Skeletal muscle cell (primary cell): Measurements from ENCODE around the gene PRB3.

Experiments
- DNase-seq: peaks from one replicate; pipeline ENCODE4 v3.0.0-alpha.2; 2010; ENCODE audit warnings: low read depth
- H3K4me3 ChIP-seq: 2 replicates; pipeline ENCODE4 v1.5.1; 2011; ENCODE audit warnings: low read depth, mild to moderate bottlenecking, control low read depth, low read length, moderate library complexity

Gene PRB3

DNA sequence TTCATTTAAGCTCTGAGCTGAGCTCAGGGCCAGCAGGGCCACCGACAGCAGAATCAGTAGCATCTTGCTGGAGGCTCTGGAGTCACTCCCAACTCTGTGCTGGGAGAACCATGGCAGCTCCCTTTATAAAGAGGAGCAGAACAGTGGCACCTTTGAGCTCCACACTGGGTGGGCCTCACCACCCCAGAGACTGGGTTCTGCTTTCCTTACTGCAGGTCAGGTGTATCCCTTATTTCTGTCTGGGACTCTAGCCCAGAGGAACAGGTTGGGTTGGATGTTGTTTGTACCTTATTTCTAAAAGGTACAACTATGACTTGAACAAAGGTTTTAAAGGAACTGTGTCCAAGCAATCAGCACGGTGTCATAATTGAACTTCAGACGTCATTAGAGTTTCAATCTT, at the start of gene PRB3:
Gene PRB3, minus strand, starts transcription at position 101 of the 400 bp plus-strand sequence. Its CDS starts 38 bp downstream, at position 63.
- H3K4me3 ChIP-seq = no peak within 1 kb of the TSS
- no peak for DNase-seq

DNA sequence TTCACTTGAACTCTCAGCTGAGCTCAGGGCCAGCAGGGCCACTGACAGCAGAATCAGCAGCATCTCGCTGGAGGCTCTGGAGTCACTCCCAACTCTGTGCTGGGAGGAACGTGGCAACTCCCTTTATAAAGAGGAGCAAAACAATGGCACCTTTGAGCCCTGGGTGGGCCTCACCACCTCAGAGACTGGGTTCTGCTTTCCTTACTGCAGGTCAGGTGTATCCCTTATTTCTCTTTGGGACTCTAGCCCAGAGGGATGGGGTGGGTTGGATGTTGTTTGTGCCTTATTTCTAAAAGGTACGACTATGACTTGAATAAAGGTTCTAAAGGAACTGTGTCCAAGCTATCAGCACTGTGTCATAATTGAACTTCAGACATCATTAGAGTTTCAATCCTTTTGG, 40.8 kb upstream of the PRB3 start, which contains the start of gene PRB4:
Gene PRB4, minus strand, starts transcription at position 101 of the 400 bp plus-strand sequence. Its CDS starts 38 bp downstream, at position 63.
- DNase-seq = no peak
- no peak within 1 kb of the TSS for H3K4me3 ChIP-seq

DNA sequence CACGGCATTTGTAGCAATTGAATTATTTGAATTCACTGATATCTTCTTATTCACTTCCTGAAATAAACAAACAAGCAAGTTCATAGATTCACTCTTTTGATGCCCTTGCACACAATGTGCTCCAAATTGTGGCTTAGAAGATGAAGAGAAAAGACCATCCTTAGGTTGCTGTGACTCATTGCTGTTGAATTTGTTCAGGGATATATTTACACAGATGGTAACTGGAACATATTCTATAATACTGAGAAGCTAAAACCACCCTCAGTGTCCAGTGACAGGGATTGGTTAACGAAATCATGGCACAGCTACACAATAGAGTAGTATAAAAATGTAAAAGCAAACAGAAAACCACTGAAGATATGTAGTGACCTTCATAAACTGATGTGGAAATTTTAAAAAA, 37.6 kb upstream of the PRB3 start:
- H3K4me3 ChIP-seq = no peak overlapping the region
- DNase-seq = peak; percentile 19

DNA sequence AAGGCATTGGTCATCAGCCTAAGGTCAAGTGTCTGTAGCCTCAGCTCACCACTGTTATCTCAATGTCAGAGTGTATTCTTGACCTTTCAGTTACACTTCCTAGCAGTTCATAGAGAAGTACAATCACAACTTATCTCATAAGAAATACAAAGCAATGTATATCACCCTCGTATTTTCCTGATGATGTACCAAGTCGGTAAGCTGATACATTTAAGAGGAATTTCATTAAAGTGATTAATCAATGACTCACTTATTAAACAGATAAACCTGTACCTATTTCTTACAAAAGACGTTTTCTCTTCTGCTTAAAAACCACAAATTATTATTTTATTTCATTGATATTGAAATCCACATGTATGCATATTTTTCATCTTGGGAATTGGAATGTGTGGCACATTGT, 3.9 kb upstream of the PRB3 start:
- DNase-seq = no peak
- no peak overlapping the region for H3K4me3 ChIP-seq

DNA sequence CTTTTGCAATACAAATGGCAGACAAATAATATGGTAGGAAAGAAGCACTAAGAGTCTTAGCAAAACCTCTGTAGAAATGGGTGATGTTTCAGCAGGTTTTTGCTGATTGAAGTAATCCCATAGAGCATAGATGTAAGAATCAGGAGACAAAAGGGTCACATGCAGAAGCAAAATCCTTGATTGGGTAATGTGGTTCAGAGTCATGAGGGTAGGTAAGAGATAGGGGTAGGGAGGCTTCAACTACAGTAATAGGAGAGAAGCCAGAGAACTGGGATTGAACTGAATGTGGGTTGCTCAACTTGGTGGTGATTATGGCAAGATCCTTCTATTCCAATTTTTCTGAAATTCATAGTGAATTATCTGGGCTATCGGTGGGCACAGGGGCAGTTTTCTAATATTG, 5.0 kb downstream of the PRB3 start:
- DNase-seq = no peak
- H3K4me3 ChIP-seq = no peak overlapping the region

DNA sequence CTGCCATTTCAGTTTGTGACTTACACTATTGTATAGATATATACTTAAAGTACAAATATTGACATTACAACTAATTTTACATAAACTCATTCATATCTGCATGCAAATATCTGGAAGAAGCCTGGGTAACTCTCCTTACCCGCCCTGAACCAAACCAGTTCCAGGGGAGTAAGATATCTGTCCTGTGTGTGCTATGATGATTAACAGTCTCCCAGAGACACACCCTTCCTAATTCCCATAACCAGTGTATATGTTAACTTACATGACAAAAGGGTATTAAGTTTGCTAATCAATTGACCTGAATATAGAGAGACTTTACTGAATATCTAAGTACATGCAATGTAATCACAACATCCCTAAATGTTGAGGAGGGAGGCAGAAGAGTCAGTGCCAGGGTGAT, 23.0 kb downstream of the PRB3 start:
- H3K4me3 ChIP-seq = no peak overlapping the region
- DNase-seq = no peak

DNA sequence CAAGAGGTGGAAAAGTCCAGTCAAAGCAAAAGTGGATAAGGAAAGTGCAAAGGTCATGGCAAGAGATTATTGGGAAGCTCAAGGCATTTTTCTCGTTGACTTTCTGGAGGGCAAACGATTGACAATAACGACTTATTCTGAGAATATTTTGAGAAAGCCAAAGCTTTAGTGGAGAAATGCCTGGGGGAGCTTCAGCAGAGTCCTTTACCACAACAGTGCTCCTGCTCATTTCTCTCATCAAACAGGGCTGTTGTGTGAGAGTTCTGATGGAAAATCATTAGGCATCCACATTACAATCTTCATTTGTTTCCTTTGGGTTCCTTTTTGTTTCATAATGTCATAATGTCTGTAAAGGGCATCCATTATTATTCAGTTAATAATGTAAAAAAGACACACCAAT, 26.9 kb downstream of the PRB3 start:
- H3K4me3 ChIP-seq = no peak overlapping the region
- no peak for DNase-seq

DNA sequence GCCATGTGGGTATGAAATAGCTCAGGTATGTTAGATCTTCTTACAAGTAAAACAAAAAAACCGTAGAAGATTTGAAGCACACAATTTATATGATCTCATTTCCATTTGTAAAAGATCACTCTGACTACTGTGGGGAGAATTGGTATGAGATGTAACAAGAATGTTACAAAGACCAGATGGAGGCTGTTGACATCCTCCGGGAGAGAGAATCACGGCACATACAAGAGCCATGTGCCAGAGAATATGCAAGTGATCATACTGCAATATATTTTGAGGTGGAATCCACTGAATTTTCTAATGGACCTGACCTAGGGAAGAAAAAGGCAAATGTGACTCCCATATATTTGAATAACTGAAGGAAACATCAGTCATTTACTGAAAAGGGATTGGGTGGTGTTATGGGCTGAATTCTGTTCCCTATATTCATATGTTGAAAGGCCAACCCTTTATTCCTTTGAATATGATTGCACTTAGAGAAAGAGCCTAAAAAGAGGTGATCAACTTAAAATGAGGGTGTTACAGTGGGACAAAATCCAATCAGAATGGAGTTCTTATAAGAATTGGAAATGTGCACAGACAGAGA, 29.1 kb downstream of the PRB3 start:
- no peak for DNase-seq
- H3K4me3 ChIP-seq = no peak overlapping the region

DNA sequence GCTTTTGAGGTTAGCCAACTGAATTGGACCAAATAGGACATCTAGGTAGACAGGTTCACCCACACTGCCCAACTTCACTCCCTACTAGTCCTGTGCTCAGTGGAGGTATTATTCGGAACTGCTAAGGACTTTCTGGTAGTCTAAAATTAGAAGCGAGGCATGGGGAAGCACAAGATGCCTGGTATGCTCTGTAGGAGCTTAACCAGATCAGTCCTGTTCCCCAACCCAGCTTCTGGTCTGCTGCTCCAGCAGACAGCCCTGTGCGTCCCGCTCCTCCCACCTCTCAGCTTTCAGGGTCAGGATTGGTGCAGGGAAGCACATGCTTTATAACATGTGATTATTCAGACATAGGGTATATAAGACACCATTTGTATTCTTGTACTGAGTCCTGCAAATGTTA, 31.2 kb downstream of the PRB3 start:
- no peak overlapping the region for H3K4me3 ChIP-seq

DNA sequence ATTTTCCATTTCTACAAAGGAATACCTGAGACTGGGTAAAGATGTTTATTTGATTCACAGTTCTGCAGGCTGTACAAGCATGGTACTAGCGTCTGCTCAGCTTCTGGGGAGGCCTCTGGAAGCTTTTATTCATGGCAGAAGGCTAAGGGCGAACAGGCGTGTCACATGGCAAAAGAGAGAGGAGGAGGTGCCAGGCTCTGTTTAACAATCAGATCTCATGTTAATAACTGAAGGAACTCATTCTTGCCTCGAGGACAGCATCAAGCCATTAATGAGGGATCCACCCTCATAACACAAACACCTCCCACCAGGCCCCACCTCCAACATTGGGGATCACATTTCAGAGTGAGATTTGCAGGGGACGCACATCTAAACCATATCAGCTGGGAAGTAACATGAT, 36.0 kb downstream of the PRB3 start:
- no peak for DNase-seq
- H3K4me3 ChIP-seq = no peak overlapping the region

More for the DNA sequence above, 31.2 kb downstream of the PRB3 start:
- no peak for DNase-seq

DNA sequence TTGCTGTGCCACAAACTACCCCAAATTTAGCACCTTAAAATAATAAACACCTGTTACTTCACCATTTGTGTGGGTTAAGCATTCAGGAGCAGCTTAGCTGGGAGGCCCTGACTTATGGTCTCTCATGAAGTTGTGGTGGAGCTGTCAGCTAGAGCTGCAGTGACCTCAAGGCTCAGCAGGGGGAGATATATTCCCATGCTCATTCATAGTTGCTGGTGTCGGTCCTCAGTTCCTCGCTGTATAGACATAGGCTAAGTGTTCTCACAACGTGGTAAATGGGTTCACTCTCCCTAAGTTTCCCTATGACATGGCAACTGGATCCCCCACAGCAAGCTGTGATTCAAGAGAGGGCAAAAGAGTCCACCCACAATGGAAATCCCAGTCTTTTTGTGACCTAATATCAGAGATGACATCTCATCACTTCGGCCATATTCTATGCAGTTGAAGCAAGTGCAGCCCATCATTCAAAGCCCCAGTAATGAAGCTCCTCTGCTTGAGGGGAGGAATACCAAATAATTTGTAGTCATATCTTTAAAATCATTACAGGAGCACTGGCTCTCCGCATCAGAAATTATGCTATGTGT, 41.1 kb downstream of the PRB3 start:
- no peak overlapping the region for H3K4me3 ChIP-seq
- peak; percentile 6 for DNase-seq

DNA sequence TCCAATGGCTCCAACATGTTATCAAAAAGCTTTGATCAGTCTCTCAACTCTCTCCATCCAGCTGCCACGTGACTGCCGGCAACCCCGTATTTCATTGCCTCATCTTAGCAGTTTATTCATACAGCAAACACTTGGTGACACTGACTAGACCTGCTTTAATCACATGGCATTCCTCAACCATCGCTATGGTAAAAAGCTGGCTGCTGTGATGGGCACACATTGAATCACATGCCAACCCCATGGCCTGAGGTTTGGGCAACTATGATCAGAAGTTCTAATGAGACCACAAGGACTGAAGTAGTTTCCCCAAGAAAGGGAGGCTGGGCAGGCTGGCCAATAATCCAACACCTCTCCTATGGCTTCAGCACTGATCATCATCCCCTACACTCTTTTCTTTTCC, 42.1 kb downstream of the PRB3 start:
- DNase-seq = no peak
- H3K4me3 ChIP-seq = no peak overlapping the region
